Central memory CD4-positive, alpha-beta T cell (primary cell): ENCODE data around the gene PER3.

ENCODE experiments used
- DNase-seq: peaks from one replicate; pipeline ENCODE4 v3.0.0; 2022

Gene PER3

DNA sequence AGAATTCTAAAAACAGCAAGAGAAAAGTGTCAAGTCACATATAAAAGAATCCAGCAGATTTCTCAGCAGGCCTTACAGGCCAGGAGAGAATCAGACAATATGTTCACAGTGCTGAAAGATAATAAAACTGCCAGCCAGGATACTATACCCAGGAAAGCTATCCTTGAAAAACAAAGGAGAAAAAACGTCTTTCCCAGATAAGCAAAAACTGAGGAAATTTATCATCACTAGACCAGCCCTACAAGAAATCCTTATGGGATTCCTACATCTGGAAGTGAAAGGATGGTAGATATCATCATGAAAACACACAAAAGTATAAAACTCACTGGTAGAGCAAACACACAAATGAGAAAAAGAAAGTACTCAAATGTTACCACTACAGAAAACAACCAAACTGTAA, 93.9 kb downstream of the PER3 start:
- DNase-seq: no peak

GRCh38 chr1:7879228-7879627, 95.1 kb downstream of the PER3 start:
- no peak for DNase-seq

DNA sequence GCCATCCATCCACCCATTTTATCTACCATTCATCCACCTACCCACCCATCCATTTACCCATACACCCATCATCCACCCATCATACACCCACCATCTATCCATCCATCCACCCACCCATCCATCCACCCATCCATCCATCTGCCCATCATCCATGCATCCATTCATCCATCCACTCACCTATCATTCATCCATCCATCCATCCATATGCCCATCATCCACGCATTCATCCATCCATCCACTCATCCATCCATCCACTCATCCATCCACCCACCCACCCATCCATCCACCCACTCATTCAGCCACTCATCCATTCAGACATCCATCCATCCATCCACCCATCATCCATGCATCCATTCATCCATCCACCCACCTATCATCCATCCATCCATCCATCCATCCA, 100.7 kb downstream of the PER3 start:
- no peak for DNase-seq

GRCh38 chr1:7885513-7886404, 101.7 kb downstream of the PER3 start:
- no peak for DNase-seq

GRCh38 chr1:7886405-7886745, 102.3 kb downstream of the PER3 start:
- no peak for DNase-seq

- DNase-seq: no peak
Observed at GRCh38 chr1:7888248-7889081, 104.4 kb downstream of the PER3 start.

DNA sequence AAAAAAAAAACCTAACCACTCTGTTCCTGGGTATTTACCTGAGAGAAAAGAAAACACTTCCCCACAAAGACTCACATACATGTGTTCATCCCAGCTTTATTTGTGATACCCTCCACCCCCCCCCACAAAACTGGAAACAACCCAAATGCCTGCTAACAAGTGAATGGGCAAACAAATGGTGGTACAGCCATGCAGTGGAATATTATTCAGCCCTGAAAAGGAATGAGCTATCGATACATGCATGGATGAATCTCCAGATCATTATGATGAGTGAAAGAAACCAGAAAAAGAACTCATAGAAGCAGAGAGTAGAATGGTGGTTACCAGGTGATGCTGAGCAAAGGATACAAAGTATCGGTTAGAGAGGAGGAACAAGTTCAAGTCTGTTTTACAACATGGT, 106.8 kb downstream of the PER3 start:
- DNase-seq: no peak

DNA sequence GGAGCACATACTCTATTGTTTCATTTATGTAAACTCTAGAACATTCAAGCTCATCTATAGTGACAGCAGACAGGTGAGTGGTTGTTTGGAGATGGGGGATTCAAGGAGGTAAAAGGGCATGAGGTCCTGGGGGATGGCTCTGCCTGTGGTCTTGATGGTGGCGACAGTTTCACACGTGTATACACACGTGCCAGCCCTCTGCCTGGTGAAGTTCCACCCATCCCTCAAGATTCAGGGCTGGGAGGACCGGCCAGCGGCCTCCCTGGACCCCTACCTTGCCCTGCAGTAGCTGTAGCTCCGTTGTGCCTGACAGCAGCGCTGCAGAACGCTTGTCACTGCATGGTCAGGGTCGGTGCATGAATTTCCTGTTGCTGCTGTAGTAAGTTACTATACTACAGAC, 107.7 kb downstream of the PER3 start:
- no peak for DNase-seq

DNA sequence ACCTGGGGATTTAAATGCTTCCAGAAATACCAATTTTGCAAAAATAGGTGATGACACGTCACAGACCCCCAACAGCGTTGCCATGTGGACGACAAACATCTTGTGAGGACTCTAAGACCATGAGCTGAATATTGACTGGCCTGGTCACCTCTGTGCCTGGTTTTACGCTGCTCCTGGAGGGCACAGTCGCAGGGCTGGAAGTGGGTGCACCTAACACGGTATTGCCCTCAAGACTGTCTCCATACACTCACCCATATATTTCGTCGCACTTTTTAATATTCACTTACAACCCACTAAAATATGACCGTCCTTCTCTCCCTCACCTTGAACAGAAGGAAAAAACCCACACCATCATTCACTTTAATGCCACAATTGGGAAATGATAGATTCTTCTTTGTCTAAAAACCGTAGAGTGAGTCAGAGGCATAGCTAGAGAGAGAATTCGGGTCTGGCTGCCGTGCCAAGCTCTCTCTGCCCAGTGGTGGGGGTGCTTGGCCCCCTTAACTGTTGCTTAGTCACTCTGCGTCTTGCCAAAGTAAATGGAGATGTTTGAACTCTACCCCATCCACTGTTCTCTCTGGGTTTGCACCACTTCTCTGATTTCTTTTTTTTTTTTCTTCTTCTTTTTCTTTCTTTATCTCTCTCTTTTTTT, 109.6 kb downstream of the PER3 start:
- no peak for DNase-seq
